ENCODE results near the gene MYO1E. TPM values are rescaled to one million over a fixed set of nuclear protein-coding genes. Genes with fewer than 3 reads are reported as not detected.
A peak's percentile ranks its signal among the peaks of the same experiment; 100 is the strongest.
"Not testable (repeated sequence)": the region's sequence is repeated elsewhere in the genome, so short reads cannot be mapped to it uniquely, and the experiment has no call there.

The MYO1E gene
- total RNA-seq, 4 donors from 2014 or later, result 55.7 to 147 (median 68.5) TPM

DNA sequence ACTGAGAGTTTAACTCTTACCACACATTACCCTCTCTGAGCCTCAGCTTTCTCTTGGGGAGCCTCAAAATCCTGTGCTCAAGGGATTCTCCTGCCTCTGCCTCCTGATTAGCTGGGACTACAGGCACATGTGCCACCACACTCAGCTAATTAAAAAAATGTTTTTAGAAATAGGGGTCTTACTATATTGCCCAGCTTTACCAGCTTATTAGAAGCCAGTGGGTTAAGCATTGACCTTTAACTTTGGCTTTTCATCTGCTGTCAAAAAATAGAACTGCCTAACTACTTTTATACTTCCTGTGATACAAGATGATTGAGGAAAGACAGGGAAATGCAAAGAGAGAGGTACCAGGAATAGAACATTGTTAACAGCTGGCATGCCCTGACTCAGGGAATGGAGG is 27.3 kb downstream of the MYO1E start:
- Histone ChIP-seq H3K36me3 (no peaks in the 10 kb centered on the region), H3K27ac (no peak overlapping the region), H3K4me1 (peaks cover 0 to 25% (median 17%) of the 10 kb centered on the region in 4 donors), H3K27me3 (no peaks in the 10 kb centered on the region), H3K9me3 (no peaks in the 10 kb centered on the region), H3K4me3 (no peak overlapping the region)
- DNase-seq (ENCODE audit: low spot score in 2 of 2), result no peak
- TF ChIP-seq EP300 (IDR thresholded peaks at IDR 0.05) (no peak), POLR2A (IDR thresholded peaks at IDR 0.05) (no peak)
- TF ChIP-seq, protein P1, sequence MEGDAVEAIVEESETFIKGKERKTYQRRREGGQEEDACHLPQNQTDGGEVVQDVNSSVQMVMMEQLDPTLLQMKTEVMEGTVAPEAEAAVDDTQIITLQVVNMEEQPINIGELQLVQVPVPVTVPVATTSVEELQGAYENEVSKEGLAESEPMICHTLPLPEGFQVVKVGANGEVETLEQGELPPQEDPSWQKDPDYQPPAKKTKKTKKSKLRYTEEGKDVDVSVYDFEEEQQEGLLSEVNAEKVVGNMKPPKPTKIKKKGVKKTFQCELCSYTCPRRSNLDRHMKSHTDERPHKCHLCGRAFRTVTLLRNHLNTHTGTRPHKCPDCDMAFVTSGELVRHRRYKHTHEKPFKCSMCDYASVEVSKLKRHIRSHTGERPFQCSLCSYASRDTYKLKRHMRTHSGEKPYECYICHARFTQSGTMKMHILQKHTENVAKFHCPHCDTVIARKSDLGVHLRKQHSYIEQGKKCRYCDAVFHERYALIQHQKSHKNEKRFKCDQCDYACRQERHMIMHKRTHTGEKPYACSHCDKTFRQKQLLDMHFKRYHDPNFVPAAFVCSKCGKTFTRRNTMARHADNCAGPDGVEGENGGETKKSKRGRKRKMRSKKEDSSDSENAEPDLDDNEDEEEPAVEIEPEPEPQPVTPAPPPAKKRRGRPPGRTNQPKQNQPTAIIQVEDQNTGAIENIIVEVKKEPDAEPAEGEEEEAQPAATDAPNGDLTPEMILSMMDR (IDR thresholded peaks at IDR 0.05), result no peak

DNA sequence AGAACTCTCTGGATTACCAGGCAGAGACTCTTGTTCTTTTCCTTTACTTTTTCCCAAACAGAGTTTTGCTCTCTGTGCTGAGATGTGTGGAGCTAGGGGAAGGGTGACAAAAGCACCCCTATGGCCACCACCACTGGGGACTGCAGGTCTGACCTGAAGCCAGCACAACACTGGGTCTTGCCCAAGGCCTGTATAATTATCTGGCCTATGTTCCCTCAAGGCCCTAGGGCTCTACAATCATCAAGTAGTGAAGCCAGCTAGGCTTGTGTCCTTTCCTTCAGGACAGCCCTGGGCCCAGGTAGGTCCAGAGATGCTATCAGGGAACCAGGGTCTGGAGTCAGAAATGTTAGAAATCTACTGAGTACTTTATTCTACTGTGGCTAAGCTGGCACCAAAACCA is 28.4 kb downstream of the MYO1E start:
- Histone ChIP-seq H3K36me3 (no peaks in the 10 kb centered on the region), H3K27ac (no peak overlapping the region), H3K4me1 (peaks cover 0 to 23% (median 12%) of the 10 kb centered on the region in 4 donors), H3K27me3 (no peaks in the 10 kb centered on the region), H3K4me3 (no peak overlapping the region), H3K9me3 (no peaks in the 10 kb centered on the region)
- TF ChIP-seq EP300 (IDR thresholded peaks at IDR 0.05), result no peak
- TF ChIP-seq, protein P1 (IDR thresholded peaks at IDR 0.05), result no peak
- no peak for TF ChIP-seq POLR2A (IDR thresholded peaks at IDR 0.05)
- no peak for DNase-seq (ENCODE audit: low spot score in 2 of 2)

DNA sequence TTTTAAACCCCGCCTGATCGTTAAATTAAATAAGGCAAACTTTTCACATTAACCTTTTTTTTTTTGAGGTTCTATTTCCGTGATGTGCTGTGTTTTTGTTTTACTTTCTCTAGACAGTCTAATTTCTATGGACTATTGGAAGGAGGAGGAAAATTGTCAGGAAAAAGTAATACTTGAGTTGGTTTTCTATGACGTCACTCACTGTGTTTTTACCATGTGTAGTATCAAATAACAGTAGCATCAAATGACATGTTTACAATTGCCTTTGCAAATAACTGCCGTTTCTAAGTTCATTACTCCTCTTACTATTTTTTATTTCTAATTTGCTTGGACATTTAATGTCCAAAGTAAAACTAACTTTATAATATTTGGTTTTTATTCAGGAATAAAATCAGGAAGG is 32.3 kb downstream of the MYO1E start:
- H3K36me3 ChIP-seq, result no peaks in the 10 kb centered on the region
- 83 to 85% methylated on average over 5 of the region's 5 CpGs for WGBS, 2 donors
- no peaks in the 10 kb centered on the region for H3K9me3 ChIP-seq
- no peaks in the 10 kb centered on the region for H3K27me3 ChIP-seq
- H3K27ac ChIP-seq, result peak overlapping the region in 1 of 4 donors; percentile 56
- no peak for TF ChIP-seq POLR2A (IDR thresholded peaks at IDR 0.05)
- TF ChIP-seq, protein P1 (IDR thresholded peaks at IDR 0.05), result no peak
- no peak for TF ChIP-seq EP300 (IDR thresholded peaks at IDR 0.05)
- H3K4me1 ChIP-seq, result peaks cover 0 to 23% (median 12%) of the 10 kb centered on the region in 4 donors
- DNase-seq (ENCODE audit: low spot score in 2 of 2), result no peak
- no peak overlapping the region for H3K4me3 ChIP-seq

DNA sequence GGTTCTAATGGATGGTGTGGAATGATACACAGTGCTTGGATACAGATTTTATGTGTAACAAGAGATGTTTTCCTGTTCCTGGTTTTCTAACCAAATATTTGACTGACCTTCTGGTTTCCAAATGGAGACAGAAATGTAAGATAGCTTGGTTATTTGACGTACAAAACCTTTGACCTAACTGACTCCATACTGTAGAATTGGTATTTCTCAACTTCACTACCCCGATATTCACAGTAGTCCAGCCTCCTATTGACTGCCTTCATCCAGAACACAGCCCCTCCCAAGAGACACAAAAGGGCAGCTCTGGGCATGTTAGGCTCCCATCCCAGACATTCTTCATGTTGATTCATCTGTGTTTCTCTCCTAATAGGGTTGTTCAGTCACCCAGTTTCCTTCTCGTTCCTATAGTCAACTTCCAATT is 33.4 kb downstream of the MYO1E start:
- TF ChIP-seq POLR2A (IDR thresholded peaks at IDR 0.05) (no peak), EP300 (IDR thresholded peaks at IDR 0.05) (peak in 1 of 2 donors; percentile 32)

DNA sequence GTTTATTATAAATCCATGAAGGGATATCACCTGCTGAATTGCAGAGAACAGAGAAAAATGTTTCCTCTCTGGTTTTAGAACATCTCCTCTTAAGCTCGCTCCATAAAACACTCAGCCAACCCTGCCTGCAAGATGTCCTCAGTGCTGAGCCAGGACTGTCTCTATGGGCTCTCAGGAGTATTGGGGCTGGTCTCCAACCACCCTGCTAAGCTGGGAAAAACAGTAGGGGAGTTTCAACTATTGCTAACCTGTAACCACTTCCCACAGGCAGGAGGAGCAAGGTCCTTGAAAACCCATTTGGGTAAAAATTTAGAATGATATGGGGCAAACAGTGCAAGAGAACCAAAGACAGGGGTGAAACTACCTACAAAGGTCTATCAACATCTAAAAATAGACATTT is 34.3 kb downstream of the MYO1E start:
- H3K27ac ChIP-seq, result peak overlapping the region in 1 of 4 donors; percentile 21
- no peaks in the 10 kb centered on the region for H3K9me3 ChIP-seq
- H3K4me3 ChIP-seq, result no peak overlapping the region
- no peak for DNase-seq (ENCODE audit: low spot score in 2 of 2)
- H3K27me3 ChIP-seq, result no peaks in the 10 kb centered on the region
- H3K36me3 ChIP-seq, result no peaks in the 10 kb centered on the region
- 79 to 100% methylated on average over 1 of the region's 1 CpG for WGBS, 2 donors
- peaks cover 0 to 32% (median 18%) of the 10 kb centered on the region in 4 donors for H3K4me1 ChIP-seq
- TF ChIP-seq POLR2A (IDR thresholded peaks at IDR 0.05) (no peak), EP300 (IDR thresholded peaks at IDR 0.05) (no peak)
- TF ChIP-seq, protein P1 (IDR thresholded peaks at IDR 0.05), result no peak

More for the DNA sequence above, 33.4 kb downstream of the MYO1E start:
- Histone ChIP-seq H3K4me3 (no peak overlapping the region), H3K4me1 (peaks cover 0 to 24% (median 16%) of the 10 kb centered on the region in 4 donors), H3K27ac (peak overlapping the region in 2 of 4 donors; percentile 52 to 56), H3K9me3 (no peaks in the 10 kb centered on the region), H3K36me3 (no peaks in the 10 kb centered on the region), H3K27me3 (no peaks in the 10 kb centered on the region)
- no peak for DNase-seq (ENCODE audit: low spot score in 2 of 2)
- 40 to 41% methylated on average over 3 of the region's 3 CpGs for WGBS, 2 donors

DNA sequence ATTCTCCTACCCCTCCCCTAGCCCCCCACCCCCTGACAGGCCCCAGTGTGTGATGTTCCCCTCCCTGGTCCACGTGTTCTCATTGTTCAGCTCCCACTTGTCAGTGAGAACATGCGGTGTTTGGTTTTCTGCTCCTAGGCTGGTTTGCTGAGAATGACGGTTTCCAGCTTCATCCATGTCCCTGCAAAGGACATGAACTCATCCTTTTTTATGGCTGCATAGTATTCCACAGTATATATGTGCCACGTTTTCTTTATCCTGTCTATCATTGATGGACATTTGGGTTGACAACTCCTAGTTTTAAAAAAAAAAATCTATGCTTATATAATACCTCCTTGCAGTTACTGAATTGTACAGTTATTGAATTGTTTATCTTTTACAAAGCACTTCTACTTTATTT is 35.9 kb downstream of the MYO1E start:
- not testable (repeated sequence) for H3K4me3 ChIP-seq; H3K27ac ChIP-seq; H3K36me3 ChIP-seq; H3K9me3 ChIP-seq; H3K27me3 ChIP-seq; DNase-seq (ENCODE audit: low spot score in 2 of 2)
- H3K4me1 ChIP-seq, result peaks cover 0 to 43% (median 18%) of the 10 kb centered on the region in 4 donors
- 94 to 95% methylated on average over 4 of the region's 4 CpGs for WGBS, 2 donors
